ENCODE measurements around the gene ZFP64.
A peak's percentile ranks its signal among the peaks of the same experiment; 100 is the strongest.

ZFP64 gene

DNA sequence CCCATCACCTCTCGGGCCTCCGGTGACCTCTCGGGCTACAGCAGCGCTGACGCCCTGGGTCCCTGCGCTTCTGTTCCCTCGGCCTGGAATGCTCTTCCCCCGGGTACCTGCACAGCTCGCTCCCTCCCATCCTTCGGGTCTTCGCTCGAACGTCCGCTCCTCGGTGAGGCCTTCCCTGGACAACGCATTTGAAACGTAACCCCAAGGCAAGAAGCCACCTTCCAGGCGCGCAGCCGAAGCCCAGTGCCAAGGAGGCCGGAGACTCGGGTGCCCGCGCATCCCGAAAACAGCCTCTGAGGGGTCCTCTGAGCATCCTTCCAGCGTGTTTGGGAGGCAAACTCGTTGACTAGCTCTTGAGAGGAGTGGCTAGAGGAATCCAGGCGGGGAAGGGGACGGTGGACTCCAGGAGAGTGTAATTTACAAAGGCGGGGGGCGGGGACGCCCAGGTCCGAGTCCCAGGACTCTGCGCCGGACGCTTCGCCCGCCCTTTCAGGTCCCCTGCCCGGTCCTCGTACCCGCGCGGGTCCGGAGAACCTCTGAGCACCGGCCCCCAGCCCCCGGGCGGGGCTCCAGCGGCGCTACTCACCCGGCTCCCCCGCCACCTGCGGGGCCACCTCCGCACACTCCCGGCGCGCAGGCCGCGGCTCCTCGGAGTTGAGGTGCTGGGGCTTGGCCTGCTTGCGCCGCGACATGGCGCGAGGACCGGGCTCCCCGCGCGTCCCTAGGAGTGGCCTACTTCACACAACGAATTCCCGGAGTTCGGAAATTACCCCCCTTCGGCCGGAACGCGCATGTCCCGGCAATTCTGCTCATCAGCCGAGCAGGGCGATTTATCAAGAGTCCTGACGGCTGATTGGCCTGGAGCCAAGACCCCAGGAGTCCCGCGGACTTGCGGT, 86.8 kb downstream of the ZFP64 start:
- DNase-seq (ENCODE audit: low spot score), result peak; percentile 73

DNA sequence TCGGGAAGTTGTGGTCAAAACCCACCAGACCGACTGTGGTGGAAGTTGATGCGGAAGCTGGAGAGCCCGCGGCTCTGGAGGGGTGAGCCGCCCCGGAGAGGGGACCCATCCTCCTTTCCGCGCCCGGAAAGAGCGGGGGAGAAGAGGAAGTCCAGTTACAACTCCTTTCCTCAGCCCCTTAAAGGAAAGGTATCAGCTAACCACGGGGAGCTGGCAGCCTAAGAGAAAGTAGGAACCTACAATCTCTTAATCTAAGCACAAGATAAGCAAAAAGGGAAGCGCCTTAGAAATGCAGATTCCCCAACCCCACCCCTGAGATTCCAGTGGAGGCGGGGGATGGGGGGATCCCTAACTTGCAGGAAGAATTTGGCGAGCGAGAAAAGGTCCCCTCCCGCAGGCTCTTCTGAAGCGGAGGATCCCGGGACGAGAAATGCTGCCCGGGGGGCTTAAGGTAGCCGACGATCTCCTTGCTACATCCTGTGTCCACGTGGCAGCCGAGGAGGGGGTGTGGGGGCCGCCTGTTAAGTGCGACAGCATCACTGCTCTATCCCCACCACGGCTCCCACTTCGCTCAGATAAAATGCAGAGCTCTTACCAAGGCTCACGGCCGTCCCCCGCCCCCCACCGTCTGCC, 87.5 kb downstream of the ZFP64 start:
- DNase-seq (ENCODE audit: low spot score), result no peak

DNA sequence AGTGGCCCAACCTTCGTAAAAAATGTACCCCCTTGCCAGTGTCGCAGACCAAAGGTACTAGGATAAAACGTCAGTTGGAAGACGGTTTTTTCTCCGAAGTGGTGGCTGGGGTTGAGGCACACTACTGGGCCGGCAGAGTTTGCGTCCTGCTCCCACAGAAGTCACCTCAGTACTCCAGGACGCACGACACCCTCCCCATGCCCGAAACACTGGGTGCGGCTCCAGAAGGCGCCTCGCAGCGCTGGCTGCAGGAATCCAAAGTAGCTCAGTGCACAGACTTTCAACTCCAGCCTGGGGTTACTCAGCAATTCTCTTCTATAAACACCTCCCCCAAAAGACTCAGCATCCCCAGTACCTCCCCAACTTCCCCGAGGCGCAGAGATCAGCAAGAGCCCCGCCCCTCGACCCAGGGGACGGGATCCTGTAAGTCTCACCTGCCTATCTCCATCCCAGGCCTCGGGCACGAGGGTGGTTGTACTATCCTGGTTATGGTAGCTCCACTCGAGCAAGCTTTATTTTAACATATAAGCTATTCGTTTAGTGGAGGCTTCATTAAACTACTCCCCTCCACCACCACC, 88.2 kb downstream of the ZFP64 start:
- no peak for DNase-seq (ENCODE audit: low spot score)

DNA sequence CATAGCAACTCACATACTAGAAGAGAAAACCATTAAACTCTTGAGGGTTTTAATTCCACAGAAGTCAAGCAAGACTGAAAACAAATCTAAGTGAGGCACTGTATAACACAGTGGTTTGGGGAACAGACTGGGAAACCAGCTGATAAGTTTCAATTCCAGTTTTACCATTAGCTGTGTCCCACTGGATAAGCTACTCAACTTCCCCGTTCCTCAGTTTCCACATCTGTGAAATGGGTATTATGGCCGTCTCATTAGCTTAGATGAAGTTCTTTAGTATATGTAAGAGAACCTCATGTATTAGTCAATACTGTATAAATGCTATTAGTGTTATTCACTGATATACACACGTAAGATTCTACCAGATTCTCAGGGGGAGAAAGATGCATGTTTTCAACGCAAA, 89.0 kb downstream of the ZFP64 start:
- DNase-seq (ENCODE audit: low spot score), result no peak

DNA sequence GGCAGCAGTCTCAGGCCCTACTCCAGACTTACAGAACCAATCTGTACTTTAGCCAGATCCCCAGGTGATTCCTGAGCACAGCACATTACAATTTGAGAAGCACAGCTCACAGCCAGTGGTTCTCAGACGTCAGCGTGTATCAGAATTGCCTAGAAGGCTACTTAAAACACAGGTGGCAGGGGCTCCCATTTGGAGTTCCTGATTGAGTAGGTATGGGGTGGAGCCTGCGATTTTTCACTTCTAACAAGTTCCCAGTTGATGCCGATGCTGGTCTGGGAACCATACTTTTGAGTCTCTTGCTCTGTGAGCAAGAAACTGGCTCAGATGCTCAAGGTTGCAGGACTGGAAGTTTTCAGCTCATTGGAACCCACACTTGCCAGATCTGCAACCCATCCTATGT, 89.5 kb downstream of the ZFP64 start:
- DNase-seq (ENCODE audit: low spot score), result no peak

Measured in LoVo (cell line).